WI38 (cell line): ENCODE results near the gene ARL5C.

Experiments used
- H3K4me3 ChIP-seq: 2 replicates; pipeline ENCODE4 v1.5.1; 2011; ENCODE audit warnings: low read depth, mild to moderate bottlenecking, control low read depth, low read length
- TF ChIP-seq, protein P1 (sequence below): IDR thresholded peaks from 2 replicates; pipeline ENCODE4 v1.5.1; 2012; ENCODE audit warnings: low read depth, mild to moderate bottlenecking, control low read depth, low read length

ARL5C gene

DNA sequence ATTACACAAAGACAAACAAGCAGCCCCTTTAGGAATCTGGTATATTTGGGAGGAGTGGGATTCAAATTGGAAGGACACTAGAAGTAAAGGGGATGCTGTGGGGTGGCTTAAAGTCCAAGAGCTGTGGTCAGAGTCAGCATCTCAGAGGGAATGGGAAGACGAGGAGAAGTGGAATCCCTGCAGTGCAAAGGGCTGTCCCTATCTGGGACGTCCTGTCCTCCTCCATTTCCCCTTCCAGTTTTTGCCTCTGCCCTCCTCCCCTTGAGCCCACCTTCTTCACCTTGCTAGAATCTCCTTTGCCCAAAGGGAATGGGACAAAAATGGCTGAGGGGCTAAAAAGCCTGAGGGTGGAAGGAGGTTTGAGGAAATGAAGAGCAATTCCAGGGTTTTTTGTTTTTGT, 10.3 kb downstream of the ARL5C start:
- no peak overlapping the region for H3K4me3 ChIP-seq
- TF ChIP-seq, protein P1, sequence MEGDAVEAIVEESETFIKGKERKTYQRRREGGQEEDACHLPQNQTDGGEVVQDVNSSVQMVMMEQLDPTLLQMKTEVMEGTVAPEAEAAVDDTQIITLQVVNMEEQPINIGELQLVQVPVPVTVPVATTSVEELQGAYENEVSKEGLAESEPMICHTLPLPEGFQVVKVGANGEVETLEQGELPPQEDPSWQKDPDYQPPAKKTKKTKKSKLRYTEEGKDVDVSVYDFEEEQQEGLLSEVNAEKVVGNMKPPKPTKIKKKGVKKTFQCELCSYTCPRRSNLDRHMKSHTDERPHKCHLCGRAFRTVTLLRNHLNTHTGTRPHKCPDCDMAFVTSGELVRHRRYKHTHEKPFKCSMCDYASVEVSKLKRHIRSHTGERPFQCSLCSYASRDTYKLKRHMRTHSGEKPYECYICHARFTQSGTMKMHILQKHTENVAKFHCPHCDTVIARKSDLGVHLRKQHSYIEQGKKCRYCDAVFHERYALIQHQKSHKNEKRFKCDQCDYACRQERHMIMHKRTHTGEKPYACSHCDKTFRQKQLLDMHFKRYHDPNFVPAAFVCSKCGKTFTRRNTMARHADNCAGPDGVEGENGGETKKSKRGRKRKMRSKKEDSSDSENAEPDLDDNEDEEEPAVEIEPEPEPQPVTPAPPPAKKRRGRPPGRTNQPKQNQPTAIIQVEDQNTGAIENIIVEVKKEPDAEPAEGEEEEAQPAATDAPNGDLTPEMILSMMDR, result no peak

DNA sequence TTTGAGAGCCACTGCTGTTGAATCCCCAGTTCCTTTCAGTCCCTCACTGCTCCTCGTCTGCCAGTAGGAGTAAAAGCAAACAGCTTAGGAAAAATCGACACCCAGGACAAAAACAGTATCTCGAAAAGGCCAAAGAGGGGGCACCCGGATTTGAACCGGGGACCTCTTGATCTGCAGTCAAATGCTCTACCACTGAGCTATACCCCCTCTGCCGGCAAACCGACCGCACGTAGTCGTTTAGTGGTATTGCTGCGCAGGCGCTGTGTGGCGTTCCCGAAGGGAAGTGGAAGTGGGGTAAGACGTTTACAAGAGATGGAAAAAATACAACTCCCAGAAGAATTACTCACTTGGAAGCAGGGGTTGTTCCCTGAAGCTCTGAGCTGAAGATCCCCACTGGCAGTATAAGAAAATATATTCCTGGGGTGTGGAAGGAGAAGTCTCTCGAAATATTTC, 12.3 kb downstream of the ARL5C start:
- TF ChIP-seq, protein P1, result 0 out of 2 replicates have a peak, but pooled peaks have one; percentile 4
- H3K4me3 ChIP-seq, result peak overlapping the region; percentile 94

- 0 out of 2 replicates have a peak overlapping the region, but pooled peaks have one; percentile 20 for H3K4me3 ChIP-seq
- TF ChIP-seq, protein P1, result no peak
These were observed 13.8 kb downstream of the ARL5C start for GRCh38 chr17:39151943-39152818.

- H3K4me3 ChIP-seq, result peak within 1 kb of the TSS; percentile 40
- TF ChIP-seq, protein P1, result no peak
These were observed 14.6 kb downstream of the ARL5C start, which contains the start of gene PLXDC1 for GRCh38 chr17:39151150-39151942. Gene PLXDC1 (minus strand): TSS chr17:39151637. CDS start chr17:39151437, 200 bp downstream.

DNA sequence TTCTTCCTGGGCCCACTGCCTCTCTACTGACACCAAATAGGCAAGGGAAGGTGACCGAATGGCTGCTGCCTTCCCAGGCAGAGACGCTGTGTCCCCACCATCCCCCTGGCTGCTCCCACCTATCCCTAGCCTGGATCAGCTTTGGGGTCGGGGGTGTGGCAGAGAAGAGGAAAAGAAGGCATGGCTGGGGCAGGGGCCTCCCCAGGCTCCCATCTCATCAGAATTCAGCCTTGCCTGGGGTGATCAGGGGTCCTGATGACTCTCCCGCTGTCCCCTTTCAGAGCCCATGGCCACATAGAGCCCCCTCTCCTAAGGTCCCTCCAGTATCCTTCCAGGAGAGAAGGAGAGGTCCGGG, 15.2 kb downstream of the ARL5C start:
- TF ChIP-seq, protein P1, result no peak
- peak overlapping the region; percentile 40; the same call in 1 of the 2 replicates for H3K4me3 ChIP-seq

DNA sequence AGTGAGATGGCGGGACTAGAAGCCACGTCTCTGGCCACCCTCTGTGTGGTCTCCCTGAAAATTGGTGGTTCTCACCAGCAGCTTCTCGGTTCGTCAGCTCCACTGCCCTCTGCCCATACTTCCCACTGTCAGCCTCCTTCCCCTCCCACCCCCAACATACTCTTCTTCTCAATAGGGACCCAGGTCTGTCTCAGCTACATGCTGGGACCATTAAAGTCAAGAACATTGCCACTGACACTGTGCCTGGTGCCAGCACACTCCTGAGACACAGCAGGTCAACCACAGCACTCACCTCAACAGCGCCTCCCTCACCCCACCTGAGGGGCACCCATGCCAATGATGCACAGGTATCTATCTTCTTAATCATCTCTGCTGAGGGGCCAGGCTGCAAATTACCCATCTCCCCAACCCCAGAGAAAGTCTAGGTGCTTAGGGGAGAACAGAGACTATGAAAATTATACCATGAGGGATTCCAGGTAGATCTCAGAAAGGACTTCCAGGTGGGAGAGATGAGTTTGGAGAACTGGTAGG, 15.8 kb downstream of the ARL5C start:
- TF ChIP-seq, protein P1, result no peak

More for the DNA sequence above, 15.8 kb downstream of the ARL5C start:
- no peak overlapping the region for H3K4me3 ChIP-seq
